ENCODE measurements around the gene NT5E.
A peak's percentile ranks its signal among the peaks of the same experiment; 100 is the strongest.

DNA sequence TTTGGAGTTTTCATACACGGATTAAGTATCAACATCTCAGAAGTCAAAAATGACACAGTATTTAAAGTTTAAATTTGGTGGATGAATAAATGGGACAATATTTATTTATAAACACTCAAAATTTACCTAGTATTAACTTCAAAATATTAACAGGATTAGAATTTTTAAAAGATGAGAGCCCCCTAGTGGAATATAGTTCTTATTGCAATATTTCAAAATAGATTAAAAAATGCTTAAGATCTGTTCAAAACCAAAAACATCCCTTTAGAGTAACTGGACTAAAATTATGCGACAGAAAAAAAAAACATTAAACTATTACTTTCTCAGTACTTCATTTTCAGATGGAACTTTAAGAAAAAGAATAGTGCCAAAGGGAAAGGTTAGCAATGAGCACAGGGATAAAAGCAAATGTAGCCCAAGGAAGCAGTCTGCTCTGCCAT lies 87.2 kb downstream of the NT5E start:
- TF ChIP-seq, protein P1, sequence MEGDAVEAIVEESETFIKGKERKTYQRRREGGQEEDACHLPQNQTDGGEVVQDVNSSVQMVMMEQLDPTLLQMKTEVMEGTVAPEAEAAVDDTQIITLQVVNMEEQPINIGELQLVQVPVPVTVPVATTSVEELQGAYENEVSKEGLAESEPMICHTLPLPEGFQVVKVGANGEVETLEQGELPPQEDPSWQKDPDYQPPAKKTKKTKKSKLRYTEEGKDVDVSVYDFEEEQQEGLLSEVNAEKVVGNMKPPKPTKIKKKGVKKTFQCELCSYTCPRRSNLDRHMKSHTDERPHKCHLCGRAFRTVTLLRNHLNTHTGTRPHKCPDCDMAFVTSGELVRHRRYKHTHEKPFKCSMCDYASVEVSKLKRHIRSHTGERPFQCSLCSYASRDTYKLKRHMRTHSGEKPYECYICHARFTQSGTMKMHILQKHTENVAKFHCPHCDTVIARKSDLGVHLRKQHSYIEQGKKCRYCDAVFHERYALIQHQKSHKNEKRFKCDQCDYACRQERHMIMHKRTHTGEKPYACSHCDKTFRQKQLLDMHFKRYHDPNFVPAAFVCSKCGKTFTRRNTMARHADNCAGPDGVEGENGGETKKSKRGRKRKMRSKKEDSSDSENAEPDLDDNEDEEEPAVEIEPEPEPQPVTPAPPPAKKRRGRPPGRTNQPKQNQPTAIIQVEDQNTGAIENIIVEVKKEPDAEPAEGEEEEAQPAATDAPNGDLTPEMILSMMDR (IDR thresholded peaks at IDR 0.05; ENCODE audit: low read depth, low read length, missing input control), result peak; percentile 34
- TF ChIP-seq, protein P2, sequence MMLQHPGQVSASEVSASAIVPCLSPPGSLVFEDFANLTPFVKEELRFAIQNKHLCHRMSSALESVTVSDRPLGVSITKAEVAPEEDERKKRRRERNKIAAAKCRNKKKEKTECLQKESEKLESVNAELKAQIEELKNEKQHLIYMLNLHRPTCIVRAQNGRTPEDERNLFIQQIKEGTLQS (IDR thresholded peaks at IDR 0.05), result no peak
- no peak for TF ChIP-seq SP1 (IDR thresholded peaks at IDR 0.05)
- TF ChIP-seq RXRA (IDR thresholded peaks at IDR 0.05), result no peak
- TF ChIP-seq, protein P3, sequence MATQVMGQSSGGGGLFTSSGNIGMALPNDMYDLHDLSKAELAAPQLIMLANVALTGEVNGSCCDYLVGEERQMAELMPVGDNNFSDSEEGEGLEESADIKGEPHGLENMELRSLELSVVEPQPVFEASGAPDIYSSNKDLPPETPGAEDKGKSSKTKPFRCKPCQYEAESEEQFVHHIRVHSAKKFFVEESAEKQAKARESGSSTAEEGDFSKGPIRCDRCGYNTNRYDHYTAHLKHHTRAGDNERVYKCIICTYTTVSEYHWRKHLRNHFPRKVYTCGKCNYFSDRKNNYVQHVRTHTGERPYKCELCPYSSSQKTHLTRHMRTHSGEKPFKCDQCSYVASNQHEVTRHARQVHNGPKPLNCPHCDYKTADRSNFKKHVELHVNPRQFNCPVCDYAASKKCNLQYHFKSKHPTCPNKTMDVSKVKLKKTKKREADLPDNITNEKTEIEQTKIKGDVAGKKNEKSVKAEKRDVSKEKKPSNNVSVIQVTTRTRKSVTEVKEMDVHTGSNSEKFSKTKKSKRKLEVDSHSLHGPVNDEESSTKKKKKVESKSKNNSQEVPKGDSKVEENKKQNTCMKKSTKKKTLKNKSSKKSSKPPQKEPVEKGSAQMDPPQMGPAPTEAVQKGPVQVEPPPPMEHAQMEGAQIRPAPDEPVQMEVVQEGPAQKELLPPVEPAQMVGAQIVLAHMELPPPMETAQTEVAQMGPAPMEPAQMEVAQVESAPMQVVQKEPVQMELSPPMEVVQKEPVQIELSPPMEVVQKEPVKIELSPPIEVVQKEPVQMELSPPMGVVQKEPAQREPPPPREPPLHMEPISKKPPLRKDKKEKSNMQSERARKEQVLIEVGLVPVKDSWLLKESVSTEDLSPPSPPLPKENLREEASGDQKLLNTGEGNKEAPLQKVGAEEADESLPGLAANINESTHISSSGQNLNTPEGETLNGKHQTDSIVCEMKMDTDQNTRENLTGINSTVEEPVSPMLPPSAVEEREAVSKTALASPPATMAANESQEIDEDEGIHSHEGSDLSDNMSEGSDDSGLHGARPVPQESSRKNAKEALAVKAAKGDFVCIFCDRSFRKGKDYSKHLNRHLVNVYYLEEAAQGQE (IDR thresholded peaks at IDR 0.05), result no peak
- TF ChIP-seq, protein P4, sequence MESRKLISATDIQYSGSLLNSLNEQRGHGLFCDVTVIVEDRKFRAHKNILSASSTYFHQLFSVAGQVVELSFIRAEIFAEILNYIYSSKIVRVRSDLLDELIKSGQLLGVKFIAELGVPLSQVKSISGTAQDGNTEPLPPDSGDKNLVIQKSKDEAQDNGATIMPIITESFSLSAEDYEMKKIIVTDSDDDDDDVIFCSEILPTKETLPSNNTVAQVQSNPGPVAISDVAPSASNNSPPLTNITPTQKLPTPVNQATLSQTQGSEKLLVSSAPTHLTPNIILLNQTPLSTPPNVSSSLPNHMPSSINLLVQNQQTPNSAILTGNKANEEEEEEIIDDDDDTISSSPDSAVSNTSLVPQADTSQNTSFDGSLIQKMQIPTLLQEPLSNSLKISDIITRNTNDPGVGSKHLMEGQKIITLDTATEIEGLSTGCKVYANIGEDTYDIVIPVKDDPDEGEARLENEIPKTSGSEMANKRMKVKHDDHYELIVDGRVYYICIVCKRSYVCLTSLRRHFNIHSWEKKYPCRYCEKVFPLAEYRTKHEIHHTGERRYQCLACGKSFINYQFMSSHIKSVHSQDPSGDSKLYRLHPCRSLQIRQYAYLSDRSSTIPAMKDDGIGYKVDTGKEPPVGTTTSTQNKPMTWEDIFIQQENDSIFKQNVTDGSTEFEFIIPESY (IDR thresholded peaks at IDR 0.05), result no peak
- no peak for TF ChIP-seq GABPA (IDR thresholded peaks at IDR 0.05 in 1 of 2, conservative IDR thresholded peaks at IDR 0.05 in 1 of 2)
- no peak for TF ChIP-seq EGR1 (IDR thresholded peaks at IDR 0.05; ENCODE audit: low read depth in 2 of 2)
- TF ChIP-seq YY1 (IDR thresholded peaks at IDR 0.05), result no peak
- TF ChIP-seq JUND (IDR thresholded peaks at IDR 0.05), result no peak
- TF ChIP-seq, protein P5, sequence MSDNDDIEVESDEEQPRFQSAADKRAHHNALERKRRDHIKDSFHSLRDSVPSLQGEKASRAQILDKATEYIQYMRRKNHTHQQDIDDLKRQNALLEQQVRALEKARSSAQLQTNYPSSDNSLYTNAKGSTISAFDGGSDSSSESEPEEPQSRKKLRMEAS (IDR thresholded peaks at IDR 0.05), result no peak
- TF ChIP-seq RAD21 (IDR thresholded peaks at IDR 0.05), result peak; percentile 34 to 53
- TF ChIP-seq TAF1 (conservative IDR thresholded peaks at IDR 0.05), result no peak
